Right lobe of liver (tissue), 4 donors: ENCODE measurements around the gene OR1N2.

Source experiments
- POLR2A ChIP-seq: fragments of 450-650 bp; IDR thresholded peaks from one replicate; pipeline ENCODE4 v1.6.1; 2017; ENCODE audit warnings: antibody characterized with exemption, mild to moderate bottlenecking
- TF ChIP-seq, protein P1 (sequence below), 4 donors: fragments of 200-600 bp in 3 of 4; fragments of 450-650 bp in 1 of 4; IDR thresholded peaks; one replicate each; pipeline versions ENCODE4 v1.5.1 to v1.8.0; 2016 to 2022; ENCODE audit warnings: antibody characterized with exemption in 4 of 4, mild to moderate bottlenecking in 2 of 4
- donor health status: DM: no; HTN: no; CAD: no.
- donor health status: DM: no; HTN: no; CAD: no.
- donor health status: DM: no; HTN: yes; CAD: no.

GRCh38 chr9:122580360-122580759, 27.4 kb downstream of the OR1N2 start:
- TF ChIP-seq, protein P1, sequence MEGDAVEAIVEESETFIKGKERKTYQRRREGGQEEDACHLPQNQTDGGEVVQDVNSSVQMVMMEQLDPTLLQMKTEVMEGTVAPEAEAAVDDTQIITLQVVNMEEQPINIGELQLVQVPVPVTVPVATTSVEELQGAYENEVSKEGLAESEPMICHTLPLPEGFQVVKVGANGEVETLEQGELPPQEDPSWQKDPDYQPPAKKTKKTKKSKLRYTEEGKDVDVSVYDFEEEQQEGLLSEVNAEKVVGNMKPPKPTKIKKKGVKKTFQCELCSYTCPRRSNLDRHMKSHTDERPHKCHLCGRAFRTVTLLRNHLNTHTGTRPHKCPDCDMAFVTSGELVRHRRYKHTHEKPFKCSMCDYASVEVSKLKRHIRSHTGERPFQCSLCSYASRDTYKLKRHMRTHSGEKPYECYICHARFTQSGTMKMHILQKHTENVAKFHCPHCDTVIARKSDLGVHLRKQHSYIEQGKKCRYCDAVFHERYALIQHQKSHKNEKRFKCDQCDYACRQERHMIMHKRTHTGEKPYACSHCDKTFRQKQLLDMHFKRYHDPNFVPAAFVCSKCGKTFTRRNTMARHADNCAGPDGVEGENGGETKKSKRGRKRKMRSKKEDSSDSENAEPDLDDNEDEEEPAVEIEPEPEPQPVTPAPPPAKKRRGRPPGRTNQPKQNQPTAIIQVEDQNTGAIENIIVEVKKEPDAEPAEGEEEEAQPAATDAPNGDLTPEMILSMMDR (IDR thresholded peaks at IDR 0.05), result no peak
- TF ChIP-seq POLR2A, result no peak
